IPS-18c (cell line): ENCODE results near the gene AHRR.
"Not testable (repeated sequence)": the region's sequence is repeated elsewhere in the genome, so short reads cannot be mapped to it uniquely, and the experiment has no call there.

Source experiments
- H3K4me3 ChIP-seq: 2 replicates; pipeline ENCODE4 v1.7.0; 2013; ENCODE audit warnings: low read depth, mild to moderate bottlenecking, low read length, moderate library complexity; ENCODE audit not compliant: insufficient read depth
- H3K9me3 ChIP-seq: one replicate; pipeline ENCODE4 v1.6.1; 2013; ENCODE audit warnings: mild to moderate bottlenecking, low read length, moderate library complexity; ENCODE audit not compliant: control insufficient read depth, insufficient read depth

The AHRR gene

GRCh38 chr5:378301-378891 is 56.9 kb downstream of the AHRR start:
- no peak overlapping the region for H3K4me3 ChIP-seq
- no peaks in the 10 kb centered on the region for H3K9me3 ChIP-seq

- no peak overlapping the region for H3K4me3 ChIP-seq
- H3K9me3 ChIP-seq, result no peaks in the 10 kb centered on the region
Measured at GRCh38 chr5:378976-379742, 57.6 kb downstream of the AHRR start.

GRCh38 chr5:380701-381309 is 59.3 kb downstream of the AHRR start:
- Histone ChIP-seq H3K9me3 (no peaks in the 10 kb centered on the region), H3K4me3 (no peak overlapping the region)

GRCh38 chr5:383066-383465 is 61.6 kb downstream of the AHRR start:
- Histone ChIP-seq H3K9me3 (no peaks in the 10 kb centered on the region), H3K4me3 (no peak overlapping the region)

- Histone ChIP-seq H3K9me3 (no peaks in the 10 kb centered on the region), H3K4me3 (no peak overlapping the region)
Measured at GRCh38 chr5:383621-384020, 62.1 kb downstream of the AHRR start.

GRCh38 chr5:384576-384975 is 63.1 kb downstream of the AHRR start:
- H3K4me3 ChIP-seq, H3K9me3 ChIP-seq: not testable (repeated sequence)

- Histone ChIP-seq H3K9me3 (no peaks in the 10 kb centered on the region), H3K4me3 (no peak overlapping the region)
Measured at GRCh38 chr5:385321-385720, 63.8 kb downstream of the AHRR start.

- Histone ChIP-seq H3K9me3 (no peaks in the 10 kb centered on the region), H3K4me3 (no peak overlapping the region)
Measured at GRCh38 chr5:386432-387341, 65.2 kb downstream of the AHRR start.

GRCh38 chr5:387491-388265 is 66.2 kb downstream of the AHRR start:
- Histone ChIP-seq H3K4me3 (no peak overlapping the region), H3K9me3 (no peaks in the 10 kb centered on the region)

GRCh38 chr5:388266-389196 is 67.0 kb downstream of the AHRR start:
- Histone ChIP-seq H3K4me3 (no peak overlapping the region), H3K9me3 (no peaks in the 10 kb centered on the region)

- no peak overlapping the region for H3K4me3 ChIP-seq
- H3K9me3 ChIP-seq, result no peaks in the 10 kb centered on the region
Measured at GRCh38 chr5:389197-389821, 67.8 kb downstream of the AHRR start.

- Histone ChIP-seq H3K9me3 (no peaks in the 10 kb centered on the region), H3K4me3 (no peak overlapping the region)
Measured at GRCh38 chr5:389891-390622, 68.5 kb downstream of the AHRR start.

GRCh38 chr5:390623-391491 is 69.3 kb downstream of the AHRR start:
- no peaks in the 10 kb centered on the region for H3K9me3 ChIP-seq
- no peak overlapping the region for H3K4me3 ChIP-seq

- Histone ChIP-seq H3K4me3 (no peak overlapping the region), H3K9me3 (no peaks in the 10 kb centered on the region)
Measured at GRCh38 chr5:392431-392988, 71.0 kb downstream of the AHRR start.
